CD4-positive, alpha-beta memory T cell (primary cell): ENCODE measurements around the gene ALDH1A3. TPM values are rescaled to one million over a fixed set of nuclear protein-coding genes. Genes with fewer than 3 reads are reported as not detected.

ENCODE experiments used
- CTCF ChIA-PET: fragments of 350-600 bp; sonication (Branson Sonifier 250); formaldehyde crosslinking; loops from one replicate; lab custom pipeline; 2021; ENCODE audit warnings: inconsistent platforms; ENCODE audit not compliant: partially characterized antibody; lab: Charles Lee
- POLR2A ChIA-PET: fragments of 350-600 bp; sonication (Branson Sonifier 250); formaldehyde crosslinking; loops from one replicate; lab custom pipeline; 2021; ENCODE audit not compliant: partially characterized antibody; lab: Charles Lee
- DNase-seq, 5 donors: peaks; one replicate each; pipeline versions ENCODE4 v3.0.0 to v3.0.0-alpha.2; 2020 to 2022; ENCODE audit warnings: mixed read lengths in 1 of 5
- H3K27ac ChIP-seq: one replicate; pipeline ENCODE4 v1.7.0; 2013; ENCODE audit warnings: low read depth, low read length
- H3K27me3 ChIP-seq: 2 replicates; pipeline ENCODE4 v1.7.0; 2013; ENCODE audit warnings: mild to moderate bottlenecking, low read length, moderate library complexity; ENCODE audit not compliant: insufficient read depth
- H3K36me3 ChIP-seq: 2 replicates; pipeline ENCODE4 v1.7.0; 2013; ENCODE audit warnings: mild to moderate bottlenecking, low read length, moderate library complexity; ENCODE audit not compliant: insufficient read depth
- H3K4me1 ChIP-seq: 2 replicates; pipeline ENCODE4 v1.7.0; 2013; ENCODE audit warnings: mild to moderate bottlenecking, low read length, moderate library complexity; ENCODE audit not compliant: insufficient read depth
- H3K4me3 ChIP-seq, 2 donors: one replicate each; pipeline ENCODE4 v1.7.0; 2013; ENCODE audit warnings: low read length in 2 of 2, mild to moderate bottlenecking in 1 of 2
- H3K9me3 ChIP-seq, 2 donors: one replicate each; pipeline ENCODE4 v1.7.0; 2013; ENCODE audit warnings: low read length in 2 of 2, control low read depth in 1 of 2; ENCODE audit not compliant: control insufficient read depth in 1 of 2
- H3K27ac Mint-ChIP-seq, 7 donors: one replicate each; pipeline ENCODE4 v1.8.0; 2020 to 2021; ENCODE audit warnings: mixed read lengths in 7 of 7, mild to moderate bottlenecking in 6 of 7, inconsistent platforms in 3 of 7, moderate library complexity in 3 of 7
- H3K27me3 Mint-ChIP-seq, 2 donors: one replicate each; pipeline ENCODE4 v1.8.0; 2020 to 2021; ENCODE audit warnings: mixed read lengths in 2 of 2
- H3K36me3 Mint-ChIP-seq, 2 donors: one replicate each; pipeline ENCODE4 v1.8.0; 2020 to 2021; ENCODE audit warnings: mixed read lengths in 2 of 2, inconsistent platforms in 1 of 2, mild to moderate bottlenecking in 1 of 2
- H3K4me1 Mint-ChIP-seq, 4 donors: one replicate each; pipeline ENCODE4 v1.8.0; 2020 to 2021; ENCODE audit warnings: mixed read lengths in 4 of 4, mild to moderate bottlenecking in 1 of 4
- H3K4me3 Mint-ChIP-seq, 8 donors: one replicate each; pipeline ENCODE4 v1.8.0; 2020 to 2021; ENCODE audit warnings: mixed read lengths in 8 of 8, mild to moderate bottlenecking in 7 of 8, moderate library complexity in 6 of 8, inconsistent platforms in 3 of 8
- H3K9me3 Mint-ChIP-seq, 8 donors: one replicate each; pipeline ENCODE4 v1.8.0; 2020 to 2021; ENCODE audit warnings: mixed read lengths in 8 of 8, mild to moderate bottlenecking in 5 of 8, inconsistent platforms in 3 of 8, moderate library complexity in 1 of 8
- intact Hi-C: fragments of 100-400 bp; cut with micrococcal nuclease; formaldehyde crosslinking; loops from one replicate; pipeline ENCODE4 v1.15.1; 2023
- polyA plus RNA-seq, 2 donors: library from polyadenylated mRNA; unstranded; fragments of 300-500 nt; fragmentation: Illumina TruSeq; gene quantifications; one replicate each; pipeline ENCODE4 v1.2.3, GENCODE V29; 2021
- total RNA-seq, 2 experiments: library from RNA; stranded (reverse); gene quantifications; one replicate each; pipeline ENCODE4 v1.2.3, GENCODE V29; 2021

ALDH1A3 gene
- total and polyA plus RNA-seq, 4 experiments from 2014 or later, result not detected

DNA sequence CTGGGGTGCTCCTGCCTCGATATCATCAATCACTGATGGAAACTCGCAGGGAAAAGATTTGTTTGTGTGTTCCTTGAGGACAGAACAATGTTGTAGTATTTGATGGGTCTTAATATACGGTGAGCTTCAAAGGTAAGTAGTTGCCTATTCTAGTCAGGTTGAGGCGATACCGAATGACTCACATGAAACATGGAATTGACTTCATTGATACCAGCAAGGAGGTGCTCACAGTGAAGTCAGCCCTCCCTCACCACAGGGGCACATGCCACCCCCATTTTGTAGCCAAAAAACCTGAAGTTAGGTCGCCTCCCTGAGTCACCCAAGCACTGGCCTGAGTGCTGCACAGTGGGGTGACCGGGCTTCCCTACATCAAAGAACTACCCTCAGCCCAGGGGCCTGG is 3.7 kb upstream of the ALDH1A3 start:
- Histone ChIP-seq H3K4me3 (no peak overlapping the region), H3K36me3 (no peaks in the 10 kb centered on the region), H3K27me3 (peaks cover 8% of the 10 kb centered on the region), H3K4me1 (no peaks in the 10 kb centered on the region), H3K9me3 (no peaks in the 10 kb centered on the region), H3K27ac (no peak overlapping the region)
- CTCF ChIA-PET, result interaction anchor here (0.8 to 2.8 kb wide), 4 partner anchors 11 to 246 kb away, joined by 3 to 11 read pairs (median 4); no protein-coding TSS in a partner anchor
- intact Hi-C loops, result no loop called here
- H3K4me3 Mint-ChIP-seq, result no peak overlapping the region
- peaks cover 21 to 28% of the 10 kb centered on the region in 2 donors for H3K27me3 Mint-ChIP-seq
- H3K4me1 Mint-ChIP-seq, result peaks cover 2 to 16% (median 10%) of the 10 kb centered on the region in 4 donors
- H3K9me3 Mint-ChIP-seq, result no peaks in the 10 kb centered on the region
- DNase-seq, result no peak
- H3K36me3 Mint-ChIP-seq, result no peaks in the 10 kb centered on the region
- H3K27ac Mint-ChIP-seq, result peak overlapping the region in 1 of 7 donors; percentile 27
- POLR2A ChIA-PET, result no interaction called here

DNA sequence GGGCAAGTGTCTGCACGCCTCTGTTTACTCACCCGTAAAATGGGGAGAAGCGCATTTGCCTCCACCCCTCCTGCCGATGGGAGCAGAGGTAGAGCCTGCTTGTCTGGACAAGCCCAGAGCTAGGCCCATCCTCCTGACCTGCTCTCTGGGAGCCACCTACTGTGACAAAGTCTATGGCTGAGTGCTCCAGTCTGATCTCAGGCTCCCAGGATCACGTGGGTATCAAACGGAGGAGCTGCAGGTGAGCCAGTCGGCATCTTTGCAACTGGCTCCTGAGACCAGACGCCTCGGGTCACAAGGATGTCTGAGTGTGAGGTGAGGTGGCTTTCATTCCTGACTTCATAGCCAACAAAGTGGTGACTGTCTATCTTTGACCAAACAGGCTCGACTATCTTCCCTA is 2.1 kb upstream of the ALDH1A3 start:
- Histone ChIP-seq H3K4me3 (no peak overlapping the region), H3K9me3 (no peaks in the 10 kb centered on the region), H3K27ac (no peak overlapping the region), H3K4me1 (no peaks in the 10 kb centered on the region), H3K27me3 (peaks cover 8% of the 10 kb centered on the region), H3K36me3 (no peaks in the 10 kb centered on the region)
- POLR2A ChIA-PET, result no interaction called here
- no peak for DNase-seq
- Mint-ChIP-seq H3K4me1 (peaks cover 2 to 19% (median 10%) of the 10 kb centered on the region in 4 donors), H3K9me3 (no peaks in the 10 kb centered on the region), H3K27me3 (peaks cover 35 to 40% of the 10 kb centered on the region in 2 donors), H3K36me3 (no peaks in the 10 kb centered on the region), H3K4me3 (peak overlapping the region in 1 of 8 donors; percentile 38), H3K27ac (no peak overlapping the region)
- intact Hi-C loops, result no loop called here
- CTCF ChIA-PET, result no interaction called here

DNA sequence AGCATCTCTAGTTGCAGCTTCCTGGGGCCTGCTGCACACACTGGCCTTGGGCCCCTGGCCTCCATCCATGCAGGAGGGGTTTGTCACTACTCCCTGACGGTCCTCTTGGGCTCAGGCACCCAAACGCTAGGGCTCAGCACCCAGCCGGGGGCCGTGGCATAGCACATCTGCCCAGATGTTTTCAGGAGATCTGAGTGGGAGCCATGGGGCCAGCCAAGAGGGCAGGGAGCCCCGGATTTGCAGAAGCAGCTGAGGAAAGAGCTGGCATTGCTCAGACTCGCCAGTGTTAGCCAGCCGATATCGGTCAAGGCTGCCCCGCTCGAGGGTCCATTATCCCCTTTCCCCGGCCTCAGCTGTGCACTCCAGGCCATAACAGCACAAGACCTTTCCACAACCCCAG is 1.5 kb upstream of the ALDH1A3 start:
- ChIA-PET CTCF (no interaction called here), POLR2A (no interaction called here)
- no peaks in the 10 kb centered on the region for H3K9me3 ChIP-seq
- Mint-ChIP-seq H3K27ac (no peak overlapping the region), H3K4me1 (peaks cover 2 to 19% (median 10%) of the 10 kb centered on the region in 4 donors), H3K27me3 (peaks cover 40 to 43% of the 10 kb centered on the region in 2 donors), H3K36me3 (no peaks in the 10 kb centered on the region), H3K9me3 (no peaks in the 10 kb centered on the region), H3K4me3 (peak overlapping the region in 5 of 8 donors; percentile 9 to 81 (median 71))
- H3K36me3 ChIP-seq, result no peaks in the 10 kb centered on the region
- intact Hi-C loops, result no loop called here
- no peak overlapping the region for H3K4me3 ChIP-seq
- DNase-seq, result no peak
- peaks cover 8% of the 10 kb centered on the region for H3K27me3 ChIP-seq
- H3K27ac ChIP-seq, result no peak overlapping the region
- no peaks in the 10 kb centered on the region for H3K4me1 ChIP-seq

DNA sequence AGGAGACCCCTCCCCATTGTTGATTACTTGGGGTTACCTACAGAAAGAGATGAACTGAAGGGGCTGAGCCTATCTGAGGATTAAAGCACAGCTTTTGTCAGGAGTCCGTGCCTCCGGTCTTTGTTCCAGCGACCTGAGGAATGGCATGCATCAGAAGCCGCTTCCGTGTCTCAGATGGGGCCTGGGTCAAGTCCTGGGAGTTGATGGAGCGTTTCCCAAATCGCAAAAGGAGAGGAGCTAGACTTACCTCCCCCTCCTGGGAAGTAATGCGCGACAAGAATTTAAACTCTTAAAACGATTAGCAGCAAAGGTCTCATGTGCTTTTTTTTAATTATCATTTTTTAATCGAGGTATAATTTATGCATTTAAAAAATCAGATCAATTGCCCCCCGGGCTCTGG is 983 bp upstream of the ALDH1A3 start:
- H3K27me3 ChIP-seq, result peaks cover 8% of the 10 kb centered on the region

DNA sequence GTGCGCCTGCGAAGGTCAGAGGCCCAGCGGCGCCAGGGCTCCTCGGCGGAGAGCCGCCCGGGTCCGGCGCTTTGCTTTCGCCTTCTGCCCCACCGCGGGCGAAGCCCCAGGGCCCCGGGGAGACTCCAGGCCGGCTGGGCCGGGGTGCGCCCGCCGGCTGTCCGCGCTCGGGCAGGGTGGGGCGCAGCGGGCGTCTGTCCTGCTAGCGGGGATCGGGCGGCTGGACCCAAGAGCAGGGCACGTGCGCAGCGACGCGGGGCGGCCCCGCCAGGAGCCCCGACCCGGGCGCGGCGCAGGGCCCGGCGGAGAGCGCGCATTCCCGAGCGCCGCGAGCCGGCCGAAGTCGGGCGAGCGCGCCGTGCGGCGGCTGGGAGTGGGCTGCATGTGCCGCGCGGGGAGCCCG is 569 bp upstream of the ALDH1A3 start:
- Histone ChIP-seq H3K27ac (no peak overlapping the region), H3K4me3 (no peak overlapping the region), H3K9me3 (no peaks in the 10 kb centered on the region), H3K36me3 (no peaks in the 10 kb centered on the region), H3K27me3 (peaks cover 8% of the 10 kb centered on the region), H3K4me1 (no peaks in the 10 kb centered on the region)
- intact Hi-C loops, result no loop called here
- Mint-ChIP-seq H3K36me3 (no peaks in the 10 kb centered on the region), H3K4me1 (peaks cover 2 to 19% (median 10%) of the 10 kb centered on the region in 4 donors), H3K9me3 (no peaks in the 10 kb centered on the region), H3K27me3 (peaks cover 45 to 48% of the 10 kb centered on the region in 2 donors), H3K27ac (no peak overlapping the region), H3K4me3 (peak overlapping the region in 3 of 8 donors; percentile 55 to 73 (median 67))
- ChIA-PET POLR2A (no interaction called here), CTCF (no interaction called here)
- DNase-seq, result no peak

More for the DNA sequence above, 983 bp upstream of the ALDH1A3 start:
- H3K27ac ChIP-seq, result no peak overlapping the region
- DNase-seq, result no peak
- H3K36me3 ChIP-seq, result no peaks in the 10 kb centered on the region
- Mint-ChIP-seq H3K27me3 (peaks cover 42 to 46% of the 10 kb centered on the region in 2 donors), H3K4me1 (peaks cover 2 to 19% (median 10%) of the 10 kb centered on the region in 4 donors), H3K27ac (no peak overlapping the region), H3K4me3 (peak overlapping the region; percentile 49 to 81 (median 69)), H3K9me3 (no peaks in the 10 kb centered on the region), H3K36me3 (no peaks in the 10 kb centered on the region)
- no peaks in the 10 kb centered on the region for H3K4me1 ChIP-seq
- H3K4me3 ChIP-seq, result no peak overlapping the region
- H3K9me3 ChIP-seq, result no peaks in the 10 kb centered on the region
- intact Hi-C loops, result no loop called here
- CTCF ChIA-PET, result no interaction called here
- POLR2A ChIA-PET, result no interaction called here

DNA sequence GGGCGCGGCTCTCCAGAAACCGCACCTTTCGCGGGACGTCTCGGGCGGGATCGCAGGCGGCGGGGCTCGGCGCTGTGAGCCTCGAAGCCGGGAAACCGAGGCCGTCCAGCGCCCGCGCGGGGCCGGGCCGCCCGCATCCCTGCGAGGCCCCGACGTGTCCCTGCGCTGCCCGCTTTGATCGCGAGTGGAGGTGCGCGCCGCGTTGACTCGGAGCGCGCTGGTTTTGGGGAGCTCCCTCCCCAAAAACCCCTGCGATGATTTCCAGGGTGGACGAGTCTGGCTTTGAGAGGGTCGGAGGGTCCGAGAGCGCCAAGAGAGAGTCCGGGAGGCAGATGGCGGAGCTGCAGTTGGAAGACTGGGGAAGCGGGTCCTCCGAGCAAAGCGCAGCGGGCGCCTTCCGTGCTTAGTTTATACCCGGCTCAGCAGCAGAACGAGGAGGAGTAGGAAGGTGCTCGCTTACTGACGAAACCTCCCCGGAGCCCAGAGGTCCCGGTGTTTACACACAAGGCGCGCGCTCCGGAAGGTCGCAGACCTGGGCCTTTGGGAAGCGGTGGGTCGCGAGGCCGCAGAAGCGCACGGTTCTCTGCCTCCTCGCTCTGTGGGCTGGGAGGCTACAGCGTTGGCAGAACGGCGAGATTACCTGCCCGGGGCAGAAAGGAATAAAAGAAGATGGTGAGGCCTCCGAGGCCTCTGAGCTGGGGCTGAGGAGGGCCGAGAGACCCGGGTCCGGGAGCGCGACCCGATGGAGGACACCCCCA is 687 bp downstream of the ALDH1A3 start:
- Histone ChIP-seq H3K36me3 (no peaks in the 10 kb centered on the region), H3K27me3 (peaks cover 8% of the 10 kb centered on the region), H3K9me3 (no peaks in the 10 kb centered on the region), H3K27ac (no peak overlapping the region), H3K4me1 (no peaks in the 10 kb centered on the region), H3K4me3 (no peak overlapping the region)
- ChIA-PET CTCF (no interaction called here), POLR2A (no interaction called here)
- no peak for DNase-seq
- intact Hi-C loops, result no loop called here
- peaks cover 2 to 19% (median 10%) of the 10 kb centered on the region in 4 donors for H3K4me1 Mint-ChIP-seq
- H3K9me3 Mint-ChIP-seq, result no peaks in the 10 kb centered on the region
- peaks cover 51 to 53% of the 10 kb centered on the region in 2 donors for H3K27me3 Mint-ChIP-seq
- H3K4me3 Mint-ChIP-seq, result peak overlapping the region in 4 of 8 donors; percentile 33 to 63 (median 56)
- no peaks in the 10 kb centered on the region for H3K36me3 Mint-ChIP-seq
- peak overlapping the region in 1 of 7 donors; percentile 30 for H3K27ac Mint-ChIP-seq

DNA sequence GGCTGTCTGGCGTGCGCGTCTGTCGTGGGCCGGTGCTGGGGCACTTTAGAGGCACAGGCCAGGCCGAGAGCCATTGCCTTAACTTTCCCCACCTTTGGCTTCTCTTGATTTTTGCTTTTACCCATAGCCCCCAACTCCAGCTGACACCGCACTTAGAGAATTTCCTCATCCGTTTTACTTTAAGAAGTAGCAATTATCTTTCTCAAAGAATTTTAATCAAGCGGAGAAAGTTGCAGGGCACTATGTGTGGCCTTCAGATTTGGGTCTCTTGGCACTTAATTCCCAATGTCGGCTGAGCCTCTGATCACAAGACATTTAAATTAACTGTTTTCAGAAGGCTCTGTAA is 1.2 kb downstream of the ALDH1A3 start:
- no peaks in the 10 kb centered on the region for H3K4me1 ChIP-seq
- no peak overlapping the region for H3K4me3 ChIP-seq
- Mint-ChIP-seq H3K4me1 (peaks cover 2 to 19% (median 10%) of the 10 kb centered on the region in 4 donors), H3K36me3 (no peaks in the 10 kb centered on the region), H3K9me3 (no peaks in the 10 kb centered on the region), H3K4me3 (peak overlapping the region in 6 of 8 donors; percentile 26 to 63 (median 49)), H3K27ac (peak overlapping the region in 1 of 7 donors; percentile 30), H3K27me3 (peaks cover 51 to 54% of the 10 kb centered on the region in 2 donors)
- CTCF ChIA-PET, result no interaction called here
- no peaks in the 10 kb centered on the region for H3K9me3 ChIP-seq
- peaks cover 8% of the 10 kb centered on the region for H3K27me3 ChIP-seq
- no peak overlapping the region for H3K27ac ChIP-seq
- intact Hi-C loops, result no loop called here
- no peak for DNase-seq
- no peaks in the 10 kb centered on the region for H3K36me3 ChIP-seq
- POLR2A ChIA-PET, result no interaction called here
